Stimulated activated CD8-positive, alpha-beta memory T cell treated with anti-CD3 and anti-CD28 coated beads, Interleukin-12 subunit alpha, Interleukin-12 subunit beta, amount 100 ng/mL, for 4 hours (primary cell): ENCODE measurements around the gene IL34.
"Not testable (repeated sequence)": the region's sequence is repeated elsewhere in the genome, so short reads cannot be mapped to it uniquely, and the experiment has no call there.

ENCODE experiments used
- DNase-seq: peaks from one replicate; pipeline ENCODE4 v3.0.0-alpha.2; 2020; ENCODE audit warnings: low read depth

IL34 gene

GRCh38 chr16:70632273-70632672 lies 14.1 kb upstream of the IL34 start:
- DNase-seq: no peak

GRCh38 chr16:70633617-70634016 lies 12.7 kb upstream of the IL34 start:
- DNase-seq: not testable (repeated sequence)

GRCh38 chr16:70634861-70635260 lies 11.5 kb upstream of the IL34 start:
- DNase-seq: no peak

- no peak for DNase-seq
Observed at GRCh38 chr16:70635336-70636016, 10.9 kb upstream of the IL34 start.

DNA sequence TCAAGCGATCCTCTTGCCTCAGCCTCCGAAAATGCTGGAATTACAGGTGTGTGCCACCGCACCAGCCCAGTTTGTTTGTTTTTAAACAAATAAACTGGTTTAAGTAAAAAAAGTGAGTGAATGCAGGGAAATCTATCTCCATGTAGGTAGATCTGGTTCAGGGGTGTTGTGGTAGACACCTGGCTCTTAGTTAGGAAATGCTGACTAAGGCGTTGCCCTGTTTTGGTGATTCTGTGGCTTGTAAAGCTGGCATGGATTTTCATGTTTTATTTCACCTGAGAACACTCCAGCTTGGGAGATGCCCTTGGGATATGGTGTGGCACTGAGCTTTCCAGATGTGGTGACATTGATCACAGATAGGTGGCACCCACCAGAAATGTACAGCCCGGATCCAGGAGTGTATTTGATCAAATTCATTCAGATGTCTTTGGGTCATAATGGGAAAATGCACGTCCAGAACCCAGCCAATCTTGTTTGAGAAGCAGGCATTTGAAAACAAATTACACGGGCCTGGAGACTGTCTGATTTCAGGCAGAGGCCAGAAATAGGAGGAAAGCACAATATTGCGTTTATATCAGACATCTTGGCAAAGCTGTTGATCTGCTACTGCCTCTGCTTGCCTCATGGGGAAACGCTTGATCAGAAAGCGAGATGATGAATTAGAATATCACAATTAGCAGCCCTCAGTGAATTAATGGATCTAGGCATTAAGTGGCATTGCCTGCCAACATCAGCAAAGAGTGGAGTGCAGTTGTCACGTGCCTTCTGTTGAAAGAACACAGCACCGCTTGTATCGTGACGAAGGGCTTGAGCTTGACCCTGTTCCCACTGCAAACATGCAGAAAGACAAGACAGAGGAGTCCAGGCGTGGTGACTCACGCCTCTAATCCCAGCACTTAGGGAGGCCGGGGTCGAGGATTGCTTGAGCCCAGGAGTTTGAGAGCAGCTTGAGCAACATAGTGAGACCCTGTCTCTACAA lies 7.3 kb upstream of the IL34 start:
- no peak for DNase-seq

DNA sequence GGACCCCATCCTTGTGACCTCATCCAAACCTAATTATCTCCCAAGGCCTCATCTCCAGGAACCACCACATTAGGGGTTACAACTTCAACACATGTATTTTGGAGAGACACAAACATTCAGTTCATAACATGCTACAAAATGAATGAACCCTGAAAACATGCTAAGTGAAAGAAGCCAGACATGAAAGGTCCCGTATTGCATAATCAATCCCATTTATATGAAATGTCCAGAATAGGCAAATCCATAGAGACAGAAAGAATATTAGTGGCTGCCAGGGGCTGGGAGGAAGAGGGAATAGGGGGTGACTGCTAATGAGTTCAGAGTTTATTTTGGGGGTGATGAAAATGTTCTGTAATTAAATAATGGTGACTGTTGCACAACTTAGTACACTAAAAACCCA lies 3.7 kb upstream of the IL34 start:
- DNase-seq: no peak

DNA sequence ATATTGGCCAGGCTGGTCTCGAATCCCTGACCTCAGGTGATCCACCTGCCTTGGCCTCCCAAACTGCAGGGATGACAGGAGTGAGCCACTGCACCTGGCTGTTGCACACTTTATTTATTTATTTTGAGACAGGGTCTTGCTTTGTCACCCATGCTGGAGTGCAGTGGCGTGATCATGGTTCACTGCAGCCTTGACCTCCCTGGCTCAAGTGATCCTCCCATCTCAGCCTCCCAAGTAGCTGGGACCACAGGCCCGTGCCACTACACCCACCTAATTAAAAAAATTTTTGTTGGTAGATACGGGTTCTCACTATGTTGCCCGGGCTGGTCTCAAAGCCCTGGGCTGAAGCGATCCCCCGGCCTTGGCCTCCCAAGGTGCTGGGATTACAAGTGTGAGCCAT lies 3.1 kb upstream of the IL34 start:
- not testable (repeated sequence) for DNase-seq

DNA sequence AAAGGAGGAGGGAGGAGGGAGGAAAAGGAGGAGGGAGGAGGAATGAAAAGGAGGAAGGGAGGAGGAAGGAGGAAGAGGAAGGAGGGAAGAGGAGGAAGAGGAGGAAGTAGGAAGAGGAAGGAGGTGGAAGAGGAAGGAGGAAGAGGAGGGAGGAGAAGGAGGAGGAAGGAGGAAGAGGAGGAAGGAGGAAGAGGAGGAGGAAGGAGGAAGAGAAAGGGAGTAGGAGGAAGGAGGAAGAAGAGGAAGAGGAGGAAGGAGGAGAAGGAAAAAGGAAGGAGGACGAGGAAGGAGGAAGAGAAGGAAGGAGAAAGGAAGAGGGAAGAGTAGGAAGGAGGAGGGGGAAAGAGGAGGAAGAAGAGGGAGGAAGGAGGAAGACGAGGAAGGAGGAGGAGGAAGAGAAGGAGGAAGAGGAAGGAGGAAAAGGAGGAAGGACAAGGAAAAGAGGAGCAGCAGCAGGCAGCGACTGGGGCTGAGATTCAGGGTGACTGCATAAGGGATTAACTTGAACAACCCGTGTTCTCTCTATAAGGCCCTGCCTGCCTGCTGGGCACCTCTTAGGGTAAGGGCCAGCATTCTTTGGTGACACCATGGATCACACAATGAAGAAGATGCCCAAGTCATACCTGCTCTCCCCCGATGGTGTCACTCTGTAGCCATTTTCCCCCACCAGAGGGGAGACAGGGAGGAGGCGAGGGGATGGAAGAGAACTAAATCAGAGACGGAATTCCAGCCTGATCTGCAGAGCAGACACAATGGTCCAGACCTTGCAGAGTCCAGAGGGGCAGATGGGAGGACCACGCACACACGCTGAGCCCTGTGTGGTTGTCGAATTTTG lies 1.4 kb upstream of the IL34 start:
- no peak for DNase-seq

DNA sequence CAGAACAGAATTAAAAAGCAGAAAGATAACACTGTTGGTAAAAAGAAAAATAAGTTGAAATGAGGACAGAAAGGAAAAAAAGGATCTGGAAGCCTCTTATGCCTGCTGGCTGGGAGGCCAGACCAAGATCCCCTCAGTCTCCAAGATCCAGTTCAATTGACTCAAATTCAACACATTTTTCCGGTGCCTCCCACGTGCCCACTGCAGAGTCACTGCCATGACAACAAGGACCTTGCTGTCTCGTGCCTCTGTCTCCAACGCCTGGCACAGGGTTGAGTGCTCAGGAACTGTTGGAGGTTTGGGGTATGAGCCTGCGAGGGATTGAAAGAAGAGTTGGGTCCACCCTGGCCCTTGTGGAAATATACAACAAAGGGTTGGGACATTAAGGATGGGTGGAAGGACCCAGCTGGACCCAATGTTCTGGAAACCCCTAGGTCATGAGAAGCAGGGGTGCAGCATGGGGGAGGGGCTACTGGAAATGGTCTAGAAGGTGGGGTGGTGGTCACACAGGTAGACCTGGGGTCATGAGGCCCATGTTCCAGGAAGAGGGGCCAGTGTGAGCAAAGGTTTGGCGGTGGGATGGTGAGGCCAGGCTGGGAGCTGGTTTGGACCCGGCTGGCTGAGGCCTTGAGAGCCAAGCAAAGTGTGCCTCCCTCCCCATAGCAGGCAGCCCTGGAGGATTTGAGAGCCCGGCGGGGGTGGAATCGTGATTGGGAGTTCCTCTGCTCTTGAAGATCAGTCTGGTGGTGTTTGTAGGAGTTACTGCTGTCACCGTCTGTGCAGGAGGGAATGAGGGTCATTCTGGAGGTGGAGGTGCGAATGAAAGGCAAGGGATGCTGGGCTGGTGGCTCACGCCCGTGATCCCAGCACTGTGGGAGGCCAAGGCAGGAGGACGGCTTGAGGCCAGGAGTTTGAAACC lies 1.3 kb downstream of the IL34 start:
- no peak for DNase-seq

GRCh38 chr16:70648606-70649005 lies 2.2 kb downstream of the IL34 start:
- no peak for DNase-seq

DNA sequence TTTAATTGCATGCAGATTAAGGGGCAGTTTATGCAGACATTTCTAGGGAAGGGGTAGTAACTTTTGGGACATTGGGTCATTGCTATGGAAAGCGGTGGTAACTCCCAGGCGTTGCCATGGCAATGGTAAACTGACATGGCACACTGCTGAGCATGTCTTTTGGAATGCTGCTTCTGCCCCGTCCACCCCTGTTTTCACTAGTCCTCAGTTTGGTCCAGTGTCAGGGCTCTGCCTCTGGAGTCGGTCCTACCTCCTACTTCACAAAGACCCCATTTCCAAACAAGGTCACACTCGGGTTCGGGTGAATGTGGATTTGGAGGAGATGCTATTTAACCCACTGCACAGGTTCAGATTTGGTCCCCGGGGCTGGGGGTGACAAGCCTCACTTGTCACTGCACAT lies 2.9 kb downstream of the IL34 start:
- no peak for DNase-seq

DNA sequence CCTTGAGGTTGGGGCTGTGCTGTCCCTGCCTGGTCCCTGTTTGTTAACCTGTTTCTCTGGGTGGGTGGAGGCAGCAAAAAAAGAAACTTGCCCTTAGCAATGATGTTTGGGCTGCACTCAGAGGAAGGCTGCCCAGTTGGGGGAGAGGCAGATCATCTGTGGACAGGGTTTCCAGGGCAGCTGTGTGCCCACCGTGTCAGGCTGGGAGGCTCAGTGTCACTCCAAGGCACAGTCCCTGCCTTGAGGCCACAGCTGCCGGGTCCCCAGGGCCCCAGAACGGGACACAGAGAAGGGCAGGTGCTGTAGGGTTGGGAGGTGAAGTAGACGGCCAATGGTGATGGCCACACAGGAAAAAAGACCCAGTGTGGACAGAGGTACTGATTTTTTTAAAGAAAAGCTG lies 3.9 kb downstream of the IL34 start:
- DNase-seq: no peak

GRCh38 chr16:70651524-70651923 lies 5.2 kb downstream of the IL34 start:
- no peak for DNase-seq

- no peak for DNase-seq
Observed at GRCh38 chr16:70652322-70652721, 6.0 kb downstream of the IL34 start.

DNA sequence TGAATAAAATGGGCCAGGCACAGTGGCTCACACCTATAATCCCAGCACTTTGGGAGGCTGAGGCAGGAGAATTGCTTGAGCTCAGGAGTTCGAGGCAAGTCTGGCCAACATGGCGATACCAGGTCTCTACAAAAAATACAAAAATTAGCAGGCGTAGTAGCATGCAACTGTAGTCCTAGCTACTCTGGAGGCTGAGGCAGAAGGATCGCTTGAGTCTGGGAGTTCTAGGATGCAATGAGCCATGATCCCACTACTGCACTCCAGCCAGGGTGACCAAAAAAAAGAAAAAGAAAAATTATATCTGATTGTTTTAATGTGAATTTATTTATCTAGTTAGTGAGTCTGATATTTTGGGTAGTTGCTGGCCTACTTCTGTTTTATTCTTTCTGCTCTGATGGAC lies 7.0 kb downstream of the IL34 start:
- DNase-seq: no peak

DNA sequence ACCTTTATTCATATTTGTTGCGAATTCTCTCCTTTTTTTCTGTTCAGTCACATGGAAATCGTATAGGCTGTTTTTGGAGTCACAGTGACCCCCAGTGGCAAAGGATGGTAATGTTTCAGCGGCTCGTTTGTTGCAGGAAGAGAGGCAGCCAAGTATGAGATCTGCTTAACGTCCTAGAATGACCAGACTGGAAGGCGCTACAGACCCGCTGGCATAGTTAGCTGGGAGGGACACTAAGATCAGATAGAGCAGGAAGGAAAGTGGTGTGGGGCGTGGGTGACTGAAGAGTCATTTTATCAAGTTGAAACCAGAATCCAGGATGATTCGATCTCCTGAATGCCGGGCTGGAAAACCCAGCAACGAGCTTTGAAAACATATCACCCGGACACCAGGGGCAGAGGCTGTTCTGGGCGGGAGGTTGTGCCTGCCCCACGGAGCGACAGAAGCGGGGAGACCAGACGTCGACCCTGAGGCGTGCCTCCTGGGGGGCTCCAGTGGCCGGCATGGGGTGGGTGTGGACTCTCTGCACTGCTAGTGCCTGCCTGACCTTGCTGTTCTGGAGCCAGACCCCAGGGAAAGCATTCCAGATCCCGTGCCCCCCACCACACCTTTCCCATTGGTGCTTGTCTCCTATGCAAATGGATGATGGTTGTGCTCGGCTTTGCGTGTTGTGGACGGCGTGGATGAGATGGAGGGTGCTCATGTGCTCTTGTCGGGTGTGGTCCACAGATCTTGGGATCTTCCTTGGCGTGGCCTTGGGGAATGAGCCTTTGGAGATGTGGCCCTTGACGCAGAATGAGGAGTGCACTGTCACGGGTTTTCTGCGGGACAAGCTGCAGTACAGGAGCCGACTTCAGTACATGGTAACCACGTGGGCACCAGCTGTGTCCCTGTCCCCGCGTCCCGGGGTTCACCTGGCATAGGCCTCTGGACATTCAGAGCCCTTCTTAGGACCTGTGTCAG lies 7.7 kb downstream of the IL34 start:
- DNase-seq: peak; percentile 50

DNA sequence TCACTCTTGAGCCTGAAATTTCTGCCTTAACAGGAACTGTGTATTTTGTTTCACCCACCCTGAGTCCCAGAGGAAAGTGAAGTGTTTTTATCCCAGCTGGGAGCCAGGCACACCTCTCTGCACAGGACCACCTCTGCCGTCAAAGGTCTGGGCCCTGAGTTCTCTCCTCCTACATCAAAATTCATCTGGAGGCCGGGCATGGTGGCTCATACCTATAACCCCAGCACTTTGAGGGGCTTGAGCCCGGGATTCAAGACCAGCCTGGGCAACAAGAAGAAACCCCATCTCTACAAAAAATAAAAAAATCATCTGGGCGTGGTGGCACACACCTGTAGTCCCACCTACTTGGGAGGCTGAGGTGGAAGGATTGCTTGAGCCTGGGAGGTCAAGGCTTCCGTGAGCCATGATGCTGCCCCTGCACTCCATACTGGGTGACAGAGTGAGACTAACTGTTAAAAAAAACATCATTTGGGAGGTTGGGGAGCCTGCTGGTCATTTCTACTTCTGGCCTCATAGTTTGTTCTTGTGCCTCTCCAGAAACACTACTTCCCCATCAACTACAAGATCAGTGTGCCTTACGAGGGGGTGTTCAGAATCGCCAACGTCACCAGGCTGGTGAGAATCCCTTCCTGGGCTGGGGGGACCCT lies 9.8 kb downstream of the IL34 start:
- no peak for DNase-seq

- no peak for DNase-seq
Observed at GRCh38 chr16:70656712-70657263, 10.4 kb downstream of the IL34 start.

GRCh38 chr16:70657956-70658355 lies 11.6 kb downstream of the IL34 start:
- DNase-seq: no peak
